ENCODE measurements around the gene USP21.

DNA sequence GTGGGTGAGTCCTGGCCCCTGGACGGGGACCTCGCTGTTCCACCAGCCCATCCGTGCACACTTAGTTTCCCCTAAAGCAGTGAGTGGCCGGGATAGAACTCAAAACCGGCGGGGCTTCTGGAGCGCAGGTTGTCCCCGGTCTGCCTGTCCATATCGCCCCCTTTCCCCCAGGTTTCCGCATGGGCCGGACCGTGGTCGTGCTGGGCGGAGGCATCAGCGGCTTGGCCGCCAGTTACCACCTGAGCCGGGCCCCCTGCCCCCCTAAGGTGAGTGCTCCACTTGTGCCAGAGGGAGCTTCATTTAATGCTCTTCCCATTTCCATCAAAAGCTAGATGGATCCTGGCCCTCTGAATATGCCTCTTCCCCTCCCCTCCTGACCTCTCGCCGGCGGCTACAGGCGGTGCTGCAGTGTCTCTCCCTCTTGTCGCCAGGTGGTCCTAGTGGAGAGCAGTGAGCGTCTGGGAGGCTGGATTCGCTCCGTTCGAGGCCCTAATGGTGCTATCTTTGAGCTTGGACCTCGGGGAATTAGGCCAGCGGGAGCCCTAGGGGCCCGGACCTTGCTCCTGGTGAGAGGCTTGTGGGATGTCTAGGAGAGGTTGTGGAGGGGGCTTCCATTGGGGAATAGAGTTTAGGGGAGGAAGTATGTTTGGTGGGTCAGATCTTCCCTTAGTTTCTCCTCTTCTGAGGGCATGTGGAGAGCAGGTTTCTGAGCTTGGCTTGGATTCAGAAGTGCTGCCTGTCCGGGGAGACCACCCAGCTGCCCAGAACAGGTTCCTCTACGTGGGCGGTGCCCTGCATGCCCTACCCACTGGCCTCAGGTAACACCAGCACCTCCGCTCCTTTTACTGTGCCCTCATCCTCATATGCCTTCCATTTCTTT is 7.6 kb downstream of the USP21 start:
- no peak for TF ChIP-seq POLR2A (IDR thresholded peaks at IDR 0.05)
- TF ChIP-seq, protein P1, sequence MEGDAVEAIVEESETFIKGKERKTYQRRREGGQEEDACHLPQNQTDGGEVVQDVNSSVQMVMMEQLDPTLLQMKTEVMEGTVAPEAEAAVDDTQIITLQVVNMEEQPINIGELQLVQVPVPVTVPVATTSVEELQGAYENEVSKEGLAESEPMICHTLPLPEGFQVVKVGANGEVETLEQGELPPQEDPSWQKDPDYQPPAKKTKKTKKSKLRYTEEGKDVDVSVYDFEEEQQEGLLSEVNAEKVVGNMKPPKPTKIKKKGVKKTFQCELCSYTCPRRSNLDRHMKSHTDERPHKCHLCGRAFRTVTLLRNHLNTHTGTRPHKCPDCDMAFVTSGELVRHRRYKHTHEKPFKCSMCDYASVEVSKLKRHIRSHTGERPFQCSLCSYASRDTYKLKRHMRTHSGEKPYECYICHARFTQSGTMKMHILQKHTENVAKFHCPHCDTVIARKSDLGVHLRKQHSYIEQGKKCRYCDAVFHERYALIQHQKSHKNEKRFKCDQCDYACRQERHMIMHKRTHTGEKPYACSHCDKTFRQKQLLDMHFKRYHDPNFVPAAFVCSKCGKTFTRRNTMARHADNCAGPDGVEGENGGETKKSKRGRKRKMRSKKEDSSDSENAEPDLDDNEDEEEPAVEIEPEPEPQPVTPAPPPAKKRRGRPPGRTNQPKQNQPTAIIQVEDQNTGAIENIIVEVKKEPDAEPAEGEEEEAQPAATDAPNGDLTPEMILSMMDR (IDR thresholded peaks at IDR 0.05): no peak
- no peak for TF ChIP-seq EP300 (IDR thresholded peaks at IDR 0.05)

All from ovary (tissue), 3 donors.